ENCODE results near the gene GNGT1.

DNA sequence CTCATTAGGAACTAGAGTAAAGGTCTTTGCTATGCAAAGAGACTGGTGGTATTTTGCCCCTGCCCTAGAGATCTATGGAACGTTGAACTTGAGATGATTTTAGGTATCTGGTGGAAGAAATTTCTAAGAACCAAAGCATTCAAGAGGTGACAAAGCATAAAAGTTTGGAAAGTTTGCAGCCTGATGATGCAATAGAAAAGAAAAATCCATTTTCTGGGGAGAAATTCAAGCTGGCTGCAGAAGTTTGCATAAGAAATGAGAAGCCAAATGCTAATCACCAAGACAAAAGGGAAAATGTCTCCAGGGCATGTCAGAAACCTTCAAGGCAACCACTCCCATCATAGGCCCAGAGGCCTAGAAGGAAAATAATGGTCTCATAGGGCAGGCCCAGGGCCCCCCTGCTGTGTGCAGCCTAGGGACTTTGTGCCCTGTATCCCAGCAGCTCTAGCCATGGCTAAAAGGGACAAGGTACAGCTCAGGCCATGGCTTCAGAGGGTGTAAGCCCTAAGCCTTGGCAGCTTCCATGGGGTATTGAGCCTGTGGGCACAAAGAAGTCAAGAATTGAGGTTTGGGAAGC lies 32.3 kb upstream of the GNGT1 start:
- TF ChIP-seq, protein P1, sequence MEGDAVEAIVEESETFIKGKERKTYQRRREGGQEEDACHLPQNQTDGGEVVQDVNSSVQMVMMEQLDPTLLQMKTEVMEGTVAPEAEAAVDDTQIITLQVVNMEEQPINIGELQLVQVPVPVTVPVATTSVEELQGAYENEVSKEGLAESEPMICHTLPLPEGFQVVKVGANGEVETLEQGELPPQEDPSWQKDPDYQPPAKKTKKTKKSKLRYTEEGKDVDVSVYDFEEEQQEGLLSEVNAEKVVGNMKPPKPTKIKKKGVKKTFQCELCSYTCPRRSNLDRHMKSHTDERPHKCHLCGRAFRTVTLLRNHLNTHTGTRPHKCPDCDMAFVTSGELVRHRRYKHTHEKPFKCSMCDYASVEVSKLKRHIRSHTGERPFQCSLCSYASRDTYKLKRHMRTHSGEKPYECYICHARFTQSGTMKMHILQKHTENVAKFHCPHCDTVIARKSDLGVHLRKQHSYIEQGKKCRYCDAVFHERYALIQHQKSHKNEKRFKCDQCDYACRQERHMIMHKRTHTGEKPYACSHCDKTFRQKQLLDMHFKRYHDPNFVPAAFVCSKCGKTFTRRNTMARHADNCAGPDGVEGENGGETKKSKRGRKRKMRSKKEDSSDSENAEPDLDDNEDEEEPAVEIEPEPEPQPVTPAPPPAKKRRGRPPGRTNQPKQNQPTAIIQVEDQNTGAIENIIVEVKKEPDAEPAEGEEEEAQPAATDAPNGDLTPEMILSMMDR (IDR thresholded peaks at IDR 0.05) = no peak
- TF ChIP-seq POLR2A (IDR thresholded peaks at IDR 0.05) = no peak

All from body of pancreas (tissue), 4 donors.